H9 (cell line): ENCODE data around the gene NDUFV3. TPM values are rescaled to one million over a fixed set of nuclear protein-coding genes. Genes with fewer than 3 reads are reported as not detected.
A peak's percentile ranks its signal among the peaks of the same experiment; 100 is the strongest.

Experiments used
- DNase-seq: peaks from one replicate; pipeline ENCODE4 v3.0.0-alpha.2; 2017
- H2AFZ ChIP-seq: one replicate; pipeline ENCODE4 v1.6.1; 2013; ENCODE audit warnings: mild to moderate bottlenecking, low read length, control low read depth, moderate library complexity
- H2AK5ac ChIP-seq: 2 replicates; pipeline ENCODE4 v1.6.1; 2013; ENCODE audit warnings: low read length, control low read depth, mixed read lengths; ENCODE audit not compliant: insufficient read length
- H2BK120ac ChIP-seq: one replicate; pipeline ENCODE4 v1.6.1; 2013; ENCODE audit warnings: low read depth, mild to moderate bottlenecking, low read length, control low read depth, inconsistent platforms; ENCODE audit not compliant: poor library complexity, severe bottlenecking
- H2BK12ac ChIP-seq: 2 replicates; pipeline ENCODE4 v1.6.1; 2013; ENCODE audit warnings: low read length, control low read depth, mixed read lengths, low read depth; ENCODE audit not compliant: insufficient read length
- H2BK15ac ChIP-seq: 2 replicates; pipeline ENCODE4 v1.6.1; 2013; ENCODE audit warnings: low read depth, low read length, control low read depth
- H2BK20ac ChIP-seq: one replicate; pipeline ENCODE4 v1.6.1; 2013; ENCODE audit warnings: low read depth, mild to moderate bottlenecking, low read length, control low read depth, inconsistent platforms; ENCODE audit not compliant: poor library complexity, severe bottlenecking
- H2BK5ac ChIP-seq: 2 replicates; pipeline ENCODE4 v1.6.1; 2013; ENCODE audit warnings: low read length, control low read depth, mixed read lengths; ENCODE audit not compliant: insufficient read length
- H3K14ac ChIP-seq: 2 replicates; pipeline ENCODE4 v1.6.1; 2013; ENCODE audit warnings: low read length, control low read depth; ENCODE audit not compliant: insufficient read depth
- H3K18ac ChIP-seq: 2 replicates; pipeline ENCODE4 v1.6.1; 2013; ENCODE audit warnings: low read depth, mild to moderate bottlenecking, mixed read lengths, low read length, control low read depth; ENCODE audit not compliant: insufficient read length
- H3K23ac ChIP-seq: 2 replicates; pipeline ENCODE4 v1.6.1; 2013; ENCODE audit warnings: low read length, control low read depth, mixed read lengths, low read depth; ENCODE audit not compliant: insufficient read length
- H3K23me2 ChIP-seq: 2 replicates; pipeline ENCODE4 v1.6.1; 2013; ENCODE audit warnings: low read depth, mild to moderate bottlenecking, mixed read lengths, low read length, control low read depth; ENCODE audit not compliant: insufficient read length, poor library complexity, severe bottlenecking
- H3K27ac ChIP-seq: 2 replicates; pipeline ENCODE4 v1.5.1; 2013; ENCODE audit warnings: low read length, control low read depth, mixed read lengths, low read depth; ENCODE audit not compliant: insufficient read length
- H3K27me3 ChIP-seq: 2 replicates; pipeline ENCODE4 v1.6.1; 2013; ENCODE audit warnings: low read length, control low read depth, inconsistent platforms; ENCODE audit not compliant: insufficient read depth
- H3K4ac ChIP-seq: 2 replicates; pipeline ENCODE4 v1.6.1; 2013; ENCODE audit warnings: low read depth, mild to moderate bottlenecking, control low read depth, inconsistent platforms, low read length, moderate library complexity
- H3K4me1 ChIP-seq: 2 replicates; pipeline ENCODE4 v1.6.1; 2013; ENCODE audit warnings: low read length, control low read depth, inconsistent platforms; ENCODE audit not compliant: insufficient read depth
- H3K4me2 ChIP-seq: 2 replicates; pipeline ENCODE4 v1.6.1; 2013; ENCODE audit warnings: low read length, control low read depth, mixed read lengths; ENCODE audit not compliant: insufficient read length, insufficient read depth
- H3K56ac ChIP-seq: 2 replicates; pipeline ENCODE4 v1.6.1; 2013; ENCODE audit warnings: low read depth, mild to moderate bottlenecking, mixed read lengths, low read length, control low read depth; ENCODE audit not compliant: insufficient read length
- H3K79me1 ChIP-seq: 2 replicates; pipeline ENCODE4 v1.6.1; 2013; ENCODE audit warnings: low read depth, mild to moderate bottlenecking, moderate library complexity, low read length, control low read depth, inconsistent platforms; ENCODE audit not compliant: insufficient read depth, poor library complexity, severe bottlenecking
- H3K79me2 ChIP-seq: 2 replicates; pipeline ENCODE4 v1.6.1; 2013; ENCODE audit warnings: low read length, control low read depth, inconsistent platforms; ENCODE audit not compliant: insufficient read depth
- H3K9ac ChIP-seq: 2 replicates; pipeline ENCODE4 v1.6.1; 2013; ENCODE audit warnings: low read length, control low read depth, mixed read lengths; ENCODE audit not compliant: insufficient read length; ENCODE audit errors: extremely low read depth
- H3K9me3 ChIP-seq: one replicate; pipeline ENCODE4 v1.6.1; 2013; ENCODE audit warnings: low read depth, low read length, inconsistent platforms; ENCODE audit not compliant: control insufficient read depth
- H3T11ph ChIP-seq: one replicate; pipeline ENCODE4 v1.6.1; 2013; ENCODE audit warnings: mild to moderate bottlenecking, low read length, control low read depth, inconsistent platforms
- H4K20me1 ChIP-seq: one replicate; pipeline ENCODE4 v1.6.1; 2013; ENCODE audit not compliant: control insufficient read depth, insufficient read length, insufficient read depth
- H4K5ac ChIP-seq: 2 replicates; pipeline ENCODE4 v1.6.1; 2013; ENCODE audit warnings: low read depth, mild to moderate bottlenecking, mixed read lengths, low read length, control low read depth; ENCODE audit not compliant: insufficient read length
- H4K8ac ChIP-seq: replicated peaks from 2 replicates; pipeline ENCODE4 v1.6.1; 2013; ENCODE audit warnings: low read length, control low read depth, mixed read lengths, low read depth; ENCODE audit not compliant: insufficient read length
- H4K91ac ChIP-seq: 2 replicates; pipeline ENCODE4 v1.6.1; 2013; ENCODE audit warnings: low read depth, mild to moderate bottlenecking, moderate library complexity, mixed read lengths, low read length, control low read depth; ENCODE audit not compliant: insufficient read length
- H3K27ac Mint-ChIP-seq, 3 experiments: 2 replicates in 2 of 3; 3 replicates in 1 of 3; pipeline ENCODE4 v1.8.0; 2020 to 2021; ENCODE audit warnings: mixed read lengths in 3 of 3, mild to moderate bottlenecking in 1 of 3, moderate library complexity in 1 of 3
- H3K27me3 Mint-ChIP-seq: 2 replicates; pipeline ENCODE4 v1.8.0; 2021; ENCODE audit warnings: low read depth, mild to moderate bottlenecking, moderate library complexity, mixed read lengths
- H3K36me3 Mint-ChIP-seq, 3 experiments: 2 replicates in 2 of 3; 3 replicates in 1 of 3; pipeline ENCODE4 v1.8.0; 2020 to 2021; ENCODE audit warnings: low read depth in 3 of 3, mixed read lengths in 3 of 3; ENCODE audit not compliant: insufficient read depth in 1 of 3
- H3K4me1 Mint-ChIP-seq, 2 experiments: 2 replicates each; pipeline ENCODE4 v1.8.0; 2020; ENCODE audit warnings: mixed read lengths in 2 of 2
- H3K4me3 Mint-ChIP-seq, 2 experiments: 2 replicates in 1 of 2; 3 replicates in 1 of 2; pipeline ENCODE4 v1.8.0; 2020 to 2021; ENCODE audit warnings: mild to moderate bottlenecking in 2 of 2, mixed read lengths in 2 of 2, moderate library complexity in 1 of 2
- H3K9me3 Mint-ChIP-seq, 2 experiments: 2 replicates in 1 of 2; 3 replicates in 1 of 2; pipeline ENCODE4 v1.8.0; 2020; ENCODE audit warnings: mild to moderate bottlenecking in 2 of 2, mixed read lengths in 2 of 2, moderate library complexity in 1 of 2
- CTCF ChIP-seq: fragments of 200-600 bp; sonication (generic); conservative IDR thresholded peaks from 3 replicates; pipeline ENCODE4 v1.8.0; 2021; ENCODE audit warnings: antibody characterized with exemption, mild to moderate bottlenecking
- WGBS: extraction: QIAGEN DNeasy Blood & Tissue Kit; methylation state at CpG from one replicate; pipeline ENCODE4 v1.1.7; 2013; ENCODE audit warnings: missing lambda C conversion rate, low lambda C conversion rate, mixed read lengths; ENCODE audit not compliant: insufficient read length; ENCODE audit errors: extremely low coverage; 5-methylcytosine and 5-hydroxymethylcytosine counted together
- total RNA-seq: library from RNA; stranded (reverse); gene quantifications from 2 replicates; pipeline ENCODE4 v1.2.1, GENCODE V29; 2021

NDUFV3 gene
- total RNA-seq, 1 experiment from 2014 or later: 35.6 TPM

GRCh38 chr21:42913476-42913875, 20.4 kb downstream of the NDUFV3 start:
- no peak overlapping the region for H2BK12ac ChIP-seq
- H3K23me2 ChIP-seq: no peaks in the 10 kb centered on the region
- no peak overlapping the region for H2BK120ac ChIP-seq
- no peaks in the 10 kb centered on the region for H3K79me1 ChIP-seq
- no peak overlapping the region for H3K4ac ChIP-seq
- no peak overlapping the region for H2BK5ac ChIP-seq
- H3K9me3 Mint-ChIP-seq: no peaks in the 10 kb centered on the region
- H2AFZ ChIP-seq: no peak overlapping the region
- no peak overlapping the region for H4K8ac ChIP-seq
- no peak overlapping the region for H3K27ac ChIP-seq
- H3K4me1 Mint-ChIP-seq: peaks cover 3 to 7% of the 10 kb centered on the region in 2 experiments; a peak in 3 of 4 replicates
- no peak overlapping the region for H3K14ac ChIP-seq
- no peak overlapping the region for H4K5ac ChIP-seq
- H2BK20ac ChIP-seq: no peak overlapping the region
- no peak overlapping the region for H4K91ac ChIP-seq
- H3K27me3 Mint-ChIP-seq: no peaks in the 10 kb centered on the region
- no peak overlapping the region for H3K4me2 ChIP-seq
- no peak overlapping the region for H2AK5ac ChIP-seq
- peak overlapping the region; percentile 75 to 93 (median 83); a peak in 5 of 7 replicates for H3K27ac Mint-ChIP-seq
- H3K23ac ChIP-seq: no peak overlapping the region
- H3K18ac ChIP-seq: no peak overlapping the region
- H4K20me1 ChIP-seq: no peaks in the 10 kb centered on the region
- H3K4me1 ChIP-seq: no peaks in the 10 kb centered on the region; the same call in 1 of the 2 replicates
- TF ChIP-seq CTCF: no peak
- no peaks in the 10 kb centered on the region for H3K79me2 ChIP-seq
- DNase-seq: no peak
- no peaks in the 10 kb centered on the region for H3K9me3 ChIP-seq
- no peak overlapping the region for H3T11ph ChIP-seq
- H3K9ac ChIP-seq: no peak overlapping the region
- WGBS: no CpG with 5 or more reads among the region's 7 CpGs
- H3K27me3 ChIP-seq: no peaks in the 10 kb centered on the region
- no peak overlapping the region for H2BK15ac ChIP-seq
- no peak overlapping the region for H3K56ac ChIP-seq
- H3K36me3 Mint-ChIP-seq: peaks cover 14 to 52% (median 36%) of the 10 kb centered on the region in 3 experiments
- H3K4me3 Mint-ChIP-seq: no peak overlapping the region
